Muscle layer of duodenum (tissue), 2 donors: ENCODE data around the gene CAMK4.

Source experiments
- H3K27ac ChIP-seq: one replicate; pipeline ENCODE4 v1.7.0; 2013; ENCODE audit warnings: mild to moderate bottlenecking, low read length
- H3K27me3 ChIP-seq: one replicate; pipeline ENCODE4 v1.7.0; 2013; ENCODE audit warnings: low read depth, mild to moderate bottlenecking, control low read depth, low read length
- H3K36me3 ChIP-seq, 2 donors: one replicate each; pipeline ENCODE4 v1.7.0; 2013; ENCODE audit warnings: low read length in 2 of 2, control low read depth in 1 of 2, mild to moderate bottlenecking in 1 of 2; ENCODE audit not compliant: insufficient read depth in 2 of 2, control insufficient read depth in 1 of 2
- H3K4me1 ChIP-seq, 2 donors: one replicate each; pipeline ENCODE4 v1.7.0; 2013; ENCODE audit warnings: low read length in 2 of 2, mild to moderate bottlenecking in 2 of 2, control low read depth in 1 of 2, moderate library complexity in 1 of 2; ENCODE audit not compliant: insufficient read depth in 2 of 2, control insufficient read depth in 1 of 2
- H3K4me3 ChIP-seq, 2 donors: one replicate each; pipeline ENCODE4 v1.7.0; 2013; ENCODE audit warnings: low read length in 2 of 2, low read depth in 1 of 2, mild to moderate bottlenecking in 1 of 2
- H3K9me3 ChIP-seq, 2 donors: one replicate each; pipeline ENCODE4 v1.7.0; 2013; ENCODE audit warnings: low read length in 2 of 2, control low read depth in 1 of 2, mild to moderate bottlenecking in 1 of 2; ENCODE audit not compliant: control insufficient read depth in 1 of 2
- donor health status: healthy.

The CAMK4 gene

GRCh38 chr5:111261610-111262009, 37.4 kb downstream of the CAMK4 start:
- no peaks in the 10 kb centered on the region for H3K4me1 ChIP-seq
- H3K27ac ChIP-seq, result no peak overlapping the region
- H3K4me3 ChIP-seq, result no peak overlapping the region
- H3K9me3 ChIP-seq, result no peaks in the 10 kb centered on the region
- no peaks in the 10 kb centered on the region for H3K36me3 ChIP-seq
- H3K27me3 ChIP-seq, result no peaks in the 10 kb centered on the region

GRCh38 chr5:111262153-111262552, 38.0 kb downstream of the CAMK4 start:
- Histone ChIP-seq H3K36me3 (no peaks in the 10 kb centered on the region), H3K27ac (no peak overlapping the region), H3K4me3 (no peak overlapping the region), H3K27me3 (no peaks in the 10 kb centered on the region), H3K4me1 (no peaks in the 10 kb centered on the region), H3K9me3 (no peaks in the 10 kb centered on the region)

- Histone ChIP-seq H3K27ac (no peak overlapping the region), H3K36me3 (no peaks in the 10 kb centered on the region), H3K4me1 (no peaks in the 10 kb centered on the region), H3K9me3 (no peaks in the 10 kb centered on the region), H3K4me3 (no peak overlapping the region), H3K27me3 (no peaks in the 10 kb centered on the region)
Measured at GRCh38 chr5:111262815-111263214, 38.6 kb downstream of the CAMK4 start.

- Histone ChIP-seq H3K4me1 (peaks cover 0 to 3% of the 10 kb centered on the region in 2 donors), H3K27ac (no peak overlapping the region), H3K4me3 (no peak overlapping the region), H3K27me3 (no peaks in the 10 kb centered on the region), H3K9me3 (no peaks in the 10 kb centered on the region), H3K36me3 (no peaks in the 10 kb centered on the region)
Measured at GRCh38 chr5:111266491-111266890, 42.3 kb downstream of the CAMK4 start.

- H3K36me3 ChIP-seq, result no peaks in the 10 kb centered on the region
- peaks cover 0 to 3% of the 10 kb centered on the region in 2 donors for H3K4me1 ChIP-seq
- no peaks in the 10 kb centered on the region for H3K27me3 ChIP-seq
- H3K9me3 ChIP-seq, result no peaks in the 10 kb centered on the region
- no peak overlapping the region for H3K4me3 ChIP-seq
- no peak overlapping the region for H3K27ac ChIP-seq
Measured at GRCh38 chr5:111268300-111268699, 44.1 kb downstream of the CAMK4 start.

- Histone ChIP-seq H3K4me3 (no peak overlapping the region), H3K4me1 (peaks cover 0 to 3% of the 10 kb centered on the region in 2 donors), H3K27me3 (no peaks in the 10 kb centered on the region), H3K9me3 (no peaks in the 10 kb centered on the region), H3K27ac (no peak overlapping the region), H3K36me3 (no peaks in the 10 kb centered on the region)
Measured at GRCh38 chr5:111271885-111272284, 47.7 kb downstream of the CAMK4 start.

GRCh38 chr5:111277061-111277460, 52.9 kb downstream of the CAMK4 start:
- Histone ChIP-seq H3K4me3 (no peak overlapping the region), H3K27ac (no peak overlapping the region), H3K36me3 (no peaks in the 10 kb centered on the region), H3K9me3 (no peaks in the 10 kb centered on the region), H3K4me1 (no peaks in the 10 kb centered on the region), H3K27me3 (no peaks in the 10 kb centered on the region)

- Histone ChIP-seq H3K27me3 (no peaks in the 10 kb centered on the region), H3K4me3 (no peak overlapping the region), H3K27ac (no peak overlapping the region), H3K9me3 (no peaks in the 10 kb centered on the region), H3K36me3 (no peaks in the 10 kb centered on the region), H3K4me1 (no peaks in the 10 kb centered on the region)
Measured at GRCh38 chr5:111278858-111279504, 54.8 kb downstream of the CAMK4 start.

- no peaks in the 10 kb centered on the region for H3K36me3 ChIP-seq
- H3K9me3 ChIP-seq, result no peaks in the 10 kb centered on the region
- no peaks in the 10 kb centered on the region for H3K27me3 ChIP-seq
- H3K4me3 ChIP-seq, result no peak overlapping the region
- no peaks in the 10 kb centered on the region for H3K4me1 ChIP-seq
- H3K27ac ChIP-seq, result no peak overlapping the region
Measured at GRCh38 chr5:111280282-111280951, 56.2 kb downstream of the CAMK4 start.

GRCh38 chr5:111282798-111283197, 58.6 kb downstream of the CAMK4 start:
- Histone ChIP-seq H3K9me3 (no peaks in the 10 kb centered on the region), H3K4me3 (no peak overlapping the region), H3K27ac (no peak overlapping the region), H3K4me1 (no peaks in the 10 kb centered on the region), H3K27me3 (no peaks in the 10 kb centered on the region), H3K36me3 (no peaks in the 10 kb centered on the region)

- H3K27ac ChIP-seq, result no peak overlapping the region
- no peaks in the 10 kb centered on the region for H3K27me3 ChIP-seq
- no peaks in the 10 kb centered on the region for H3K4me1 ChIP-seq
- H3K4me3 ChIP-seq, result no peak overlapping the region
- no peaks in the 10 kb centered on the region for H3K9me3 ChIP-seq
- no peaks in the 10 kb centered on the region for H3K36me3 ChIP-seq
Measured at GRCh38 chr5:111284825-111285224, 60.6 kb downstream of the CAMK4 start.

- no peak overlapping the region for H3K4me3 ChIP-seq
- H3K9me3 ChIP-seq, result no peaks in the 10 kb centered on the region
Measured at GRCh38 chr5:111294551-111294950, 70.4 kb downstream of the CAMK4 start.

More at GRCh38 chr5:111294551-111294950, 70.4 kb downstream of the CAMK4 start:
- Histone ChIP-seq H3K36me3 (no peaks in the 10 kb centered on the region), H3K27me3 (no peaks in the 10 kb centered on the region), H3K27ac (no peak overlapping the region), H3K4me1 (no peaks in the 10 kb centered on the region)
